LNCaP clone FGC (cell line): ENCODE measurements around the gene ZNF536.
"Not testable (repeated sequence)": the region's sequence is repeated elsewhere in the genome, so short reads cannot be mapped to it uniquely, and the experiment has no call there.

Source experiments
- DNase-seq: peaks from one replicate; pipeline ENCODE4 v3.0.0-alpha.2; 2011; ENCODE audit warnings: low read depth
- H3K4me3 ChIP-seq: 2 replicates; pipeline ENCODE4 v1.5.1; 2011; ENCODE audit warnings: mild to moderate bottlenecking, low read depth, low read length, control low read depth
- TF ChIP-seq, protein P1 (sequence below): IDR thresholded peaks from 2 replicates; pipeline ENCODE4 v1.5.1; 2012; ENCODE audit warnings: mild to moderate bottlenecking; ENCODE audit not compliant: control insufficient read depth, insufficient read depth; ENCODE audit errors: extremely low read depth

ZNF536 gene

DNA sequence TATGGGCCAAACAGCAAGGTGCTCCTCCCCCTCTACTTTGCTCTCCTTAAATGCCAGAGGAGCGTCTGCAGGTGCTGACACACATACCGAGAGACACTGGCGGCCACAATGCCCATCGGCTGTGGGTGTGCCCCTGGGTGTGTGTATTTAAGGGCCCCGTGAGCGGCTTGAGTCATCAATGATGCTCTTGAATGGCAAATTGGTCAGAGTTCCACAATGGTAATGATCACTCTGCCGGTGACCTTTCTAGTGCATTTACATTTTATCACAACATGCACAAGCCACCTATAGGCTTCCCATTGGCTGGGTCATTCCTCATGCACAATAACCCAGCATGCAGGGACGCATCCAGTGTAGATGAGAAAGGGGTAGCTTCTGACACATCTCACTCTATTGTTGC lies 124.8 kb downstream of the ZNF536 start:
- TF ChIP-seq, protein P1, sequence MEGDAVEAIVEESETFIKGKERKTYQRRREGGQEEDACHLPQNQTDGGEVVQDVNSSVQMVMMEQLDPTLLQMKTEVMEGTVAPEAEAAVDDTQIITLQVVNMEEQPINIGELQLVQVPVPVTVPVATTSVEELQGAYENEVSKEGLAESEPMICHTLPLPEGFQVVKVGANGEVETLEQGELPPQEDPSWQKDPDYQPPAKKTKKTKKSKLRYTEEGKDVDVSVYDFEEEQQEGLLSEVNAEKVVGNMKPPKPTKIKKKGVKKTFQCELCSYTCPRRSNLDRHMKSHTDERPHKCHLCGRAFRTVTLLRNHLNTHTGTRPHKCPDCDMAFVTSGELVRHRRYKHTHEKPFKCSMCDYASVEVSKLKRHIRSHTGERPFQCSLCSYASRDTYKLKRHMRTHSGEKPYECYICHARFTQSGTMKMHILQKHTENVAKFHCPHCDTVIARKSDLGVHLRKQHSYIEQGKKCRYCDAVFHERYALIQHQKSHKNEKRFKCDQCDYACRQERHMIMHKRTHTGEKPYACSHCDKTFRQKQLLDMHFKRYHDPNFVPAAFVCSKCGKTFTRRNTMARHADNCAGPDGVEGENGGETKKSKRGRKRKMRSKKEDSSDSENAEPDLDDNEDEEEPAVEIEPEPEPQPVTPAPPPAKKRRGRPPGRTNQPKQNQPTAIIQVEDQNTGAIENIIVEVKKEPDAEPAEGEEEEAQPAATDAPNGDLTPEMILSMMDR: no peak
- H3K4me3 ChIP-seq: no peak overlapping the region
- DNase-seq: no peak

DNA sequence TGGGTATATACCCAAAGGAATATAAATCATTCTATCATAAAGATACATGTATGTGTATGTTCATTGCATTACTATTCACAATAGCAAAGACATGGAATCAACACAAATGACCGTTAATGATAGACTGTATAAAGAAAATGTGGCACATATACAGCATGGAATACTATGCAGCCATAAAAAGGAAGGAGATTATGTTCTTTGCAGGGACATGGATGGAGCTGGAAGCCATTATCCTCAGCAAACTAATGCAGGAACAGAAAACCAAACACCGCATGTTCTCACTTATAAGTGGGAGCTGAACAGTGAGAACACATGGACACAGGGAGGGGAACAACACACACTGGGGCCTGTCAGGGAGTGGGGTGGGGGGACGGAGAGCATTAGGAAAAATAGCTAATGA lies 125.9 kb downstream of the ZNF536 start:
- H3K4me3 ChIP-seq, DNase-seq: not testable (repeated sequence)

DNA sequence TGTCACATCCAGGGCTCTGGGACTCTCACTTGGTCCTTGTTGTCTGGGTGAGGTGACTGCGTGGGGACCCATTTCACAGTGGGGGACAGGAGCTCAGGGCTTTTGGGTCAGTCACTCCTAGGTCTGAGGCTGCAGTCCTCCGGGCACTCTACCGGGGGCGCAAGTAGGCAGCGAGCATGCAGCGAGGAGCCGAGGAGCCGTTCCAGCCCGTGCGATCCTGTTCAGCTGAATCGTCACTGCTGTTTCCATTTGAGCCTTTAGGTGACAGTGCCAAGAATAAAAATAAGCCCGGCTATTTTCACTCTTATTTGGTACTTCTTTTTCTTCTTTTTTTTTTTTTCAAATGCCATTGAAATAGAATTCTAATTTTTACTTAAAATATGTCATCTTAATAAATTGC lies 126.5 kb downstream of the ZNF536 start:
- no peak overlapping the region for H3K4me3 ChIP-seq
- TF ChIP-seq, protein P1: no peak
- DNase-seq: no peak

DNA sequence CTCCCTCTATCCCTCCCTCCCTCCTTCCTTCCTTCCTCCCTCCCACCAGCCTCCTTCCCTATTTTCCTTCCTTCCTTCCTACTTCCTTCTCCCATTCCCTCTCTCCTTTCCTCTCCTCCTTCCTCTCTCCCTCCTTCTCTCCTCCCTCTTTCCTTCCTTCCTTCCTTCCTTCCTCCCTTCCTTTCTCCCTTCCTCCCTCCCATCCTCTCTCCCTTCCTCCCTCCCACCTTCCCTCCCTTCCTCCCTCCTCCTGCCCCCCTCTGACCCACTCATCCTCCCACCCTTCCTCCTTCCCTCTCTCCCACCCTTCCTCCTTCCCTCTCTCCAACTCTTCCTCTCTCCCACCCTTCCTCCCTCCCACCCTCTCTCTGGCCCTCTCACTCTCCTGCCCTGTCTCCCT lies 132.1 kb downstream of the ZNF536 start:
- TF ChIP-seq, protein P1: no peak
- H3K4me3 ChIP-seq: no peak overlapping the region
- DNase-seq: no peak

DNA sequence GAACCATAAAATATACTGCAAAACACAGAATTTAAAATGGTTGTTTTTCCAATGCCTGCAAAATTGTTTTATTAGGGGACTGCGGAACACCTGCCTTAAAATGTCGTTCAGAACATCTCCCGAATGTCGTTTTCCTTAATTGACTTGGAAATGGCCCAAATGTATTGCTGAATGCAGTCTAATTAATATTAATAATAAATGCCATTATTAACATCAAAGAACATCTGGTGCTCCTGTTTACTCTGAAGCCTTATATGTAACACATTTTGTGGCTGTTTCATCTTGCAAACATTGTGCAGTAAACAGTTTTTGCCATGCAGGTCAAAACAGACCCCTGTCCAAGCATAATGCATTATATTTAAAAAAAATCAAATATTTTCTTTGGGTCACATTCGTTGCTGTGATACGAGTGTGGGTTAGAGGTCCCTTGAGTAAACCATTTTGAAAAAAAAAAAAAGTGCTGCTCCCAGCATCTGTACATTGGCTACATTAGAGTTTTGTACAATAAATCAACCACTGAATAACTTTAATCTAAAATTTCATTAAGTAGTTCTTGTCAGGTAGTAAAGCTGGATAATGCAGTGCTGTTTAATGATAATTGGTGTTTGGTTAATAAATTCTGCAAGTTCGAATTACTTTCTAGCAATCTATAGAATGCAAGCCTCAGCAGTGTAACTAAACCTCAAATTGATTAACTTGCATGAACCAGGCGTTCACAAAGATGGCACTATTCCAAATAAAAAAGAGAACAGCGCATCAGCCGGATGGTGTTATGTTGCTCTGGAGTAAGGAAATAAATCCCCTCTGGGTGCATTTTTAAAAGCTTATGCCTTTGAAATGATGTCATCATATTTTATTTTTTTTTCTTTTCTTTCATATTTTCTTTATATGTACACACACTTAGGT lies 140.2 kb downstream of the ZNF536 start:
- TF ChIP-seq, protein P1: no peak
- no peak for DNase-seq
- H3K4me3 ChIP-seq: no peak overlapping the region

DNA sequence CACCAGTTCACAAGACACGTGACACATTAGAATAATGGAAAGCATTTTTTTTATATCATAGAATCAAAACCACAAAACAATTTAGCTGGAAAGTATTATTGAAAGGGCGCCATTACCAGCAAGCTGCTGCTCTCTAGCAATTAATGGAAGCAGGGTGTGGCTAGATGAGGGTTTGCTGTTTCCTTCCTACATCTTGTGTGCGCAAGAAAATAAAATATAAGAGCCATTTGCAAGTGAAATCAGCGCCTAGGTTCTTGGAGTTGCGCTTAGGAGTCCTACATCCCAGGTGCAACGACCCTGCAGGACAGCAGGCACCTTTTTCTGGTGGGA lies 140.9 kb downstream of the ZNF536 start:
- H3K4me3 ChIP-seq: no peak overlapping the region
- TF ChIP-seq, protein P1: no peak
- DNase-seq: no peak

DNA sequence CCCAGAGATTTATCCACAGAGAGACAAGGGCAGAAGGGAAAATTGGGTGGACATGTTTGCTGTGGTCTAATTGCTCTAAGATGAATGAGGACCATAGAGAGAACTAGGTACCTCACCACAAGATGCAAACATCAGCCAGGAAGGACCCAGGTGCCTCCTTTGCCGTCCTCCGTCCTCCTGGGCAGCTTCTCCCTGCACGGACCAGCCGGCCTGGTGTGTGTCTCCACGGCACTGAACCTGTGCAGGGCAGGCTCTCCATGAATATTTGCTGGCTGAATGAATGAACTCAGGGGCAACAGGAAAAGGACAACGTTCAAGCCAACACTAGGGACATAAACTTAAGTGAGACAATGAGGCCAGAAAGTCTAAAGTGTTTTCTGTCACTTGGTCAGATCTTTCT lies 143.9 kb downstream of the ZNF536 start:
- H3K4me3 ChIP-seq: no peak overlapping the region
- TF ChIP-seq, protein P1: no peak
- DNase-seq: no peak
